NCI-H187 treated with DMSO at 0.1 percent for 48 hours (cell line): ENCODE measurements around the gene RAPGEF4.

Source experiments
- DNase-seq: peaks from one replicate; lab custom pipeline; 2025; lab: John Stamatoyannopoulos, UW

Gene RAPGEF4

DNA sequence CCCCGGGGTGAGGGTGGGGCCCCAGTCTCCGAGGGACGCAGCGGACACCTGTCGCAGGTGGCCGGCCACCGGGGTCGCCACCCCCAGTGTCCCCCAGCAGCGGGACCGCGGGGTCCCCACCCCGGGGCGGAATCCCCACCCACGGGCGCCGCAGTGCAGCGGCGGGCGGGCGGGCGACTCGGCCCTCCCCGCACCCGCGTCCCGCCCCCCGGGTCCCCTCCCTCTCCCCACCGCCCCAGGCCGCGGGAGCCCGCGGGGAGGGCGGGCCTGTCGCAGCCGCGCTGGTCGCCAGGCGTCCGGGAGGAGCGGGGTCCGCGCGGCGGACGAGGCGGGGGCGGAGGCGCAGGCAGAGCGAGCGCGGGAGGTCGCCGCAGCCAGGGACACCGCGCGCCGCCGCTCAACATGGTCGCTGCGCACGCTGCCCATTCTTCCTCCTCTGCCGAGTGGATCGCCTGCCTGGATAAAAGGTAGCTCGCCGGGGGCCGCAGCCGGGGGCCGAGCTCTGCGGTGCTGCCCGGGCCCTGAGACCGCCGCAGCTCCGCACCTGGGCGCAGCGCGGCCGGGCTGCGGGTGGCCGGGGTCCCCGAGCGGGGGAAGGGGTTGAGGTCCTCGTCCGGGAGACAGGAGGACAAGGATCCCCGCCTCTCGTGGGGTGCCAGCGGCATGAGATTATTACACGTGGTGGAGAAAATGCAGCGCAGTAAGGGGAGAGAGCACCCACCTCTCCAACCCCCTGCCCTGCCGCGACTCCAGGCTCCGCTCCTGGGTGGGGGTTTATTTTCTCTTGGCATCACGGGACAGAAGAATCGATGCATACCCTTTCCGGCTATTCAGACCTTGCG lies at the start of gene RAPGEF4:
TSS of gene RAPGEF4 (plus strand) at position 264 of the 842 bp plus-strand sequence. CDS start at position 403, 139 bp downstream.
- no peak for DNase-seq

GRCh38 chr2:172693037-172693436 lies 42.6 kb upstream of the RAPGEF4 start:
- DNase-seq: no peak

DNA sequence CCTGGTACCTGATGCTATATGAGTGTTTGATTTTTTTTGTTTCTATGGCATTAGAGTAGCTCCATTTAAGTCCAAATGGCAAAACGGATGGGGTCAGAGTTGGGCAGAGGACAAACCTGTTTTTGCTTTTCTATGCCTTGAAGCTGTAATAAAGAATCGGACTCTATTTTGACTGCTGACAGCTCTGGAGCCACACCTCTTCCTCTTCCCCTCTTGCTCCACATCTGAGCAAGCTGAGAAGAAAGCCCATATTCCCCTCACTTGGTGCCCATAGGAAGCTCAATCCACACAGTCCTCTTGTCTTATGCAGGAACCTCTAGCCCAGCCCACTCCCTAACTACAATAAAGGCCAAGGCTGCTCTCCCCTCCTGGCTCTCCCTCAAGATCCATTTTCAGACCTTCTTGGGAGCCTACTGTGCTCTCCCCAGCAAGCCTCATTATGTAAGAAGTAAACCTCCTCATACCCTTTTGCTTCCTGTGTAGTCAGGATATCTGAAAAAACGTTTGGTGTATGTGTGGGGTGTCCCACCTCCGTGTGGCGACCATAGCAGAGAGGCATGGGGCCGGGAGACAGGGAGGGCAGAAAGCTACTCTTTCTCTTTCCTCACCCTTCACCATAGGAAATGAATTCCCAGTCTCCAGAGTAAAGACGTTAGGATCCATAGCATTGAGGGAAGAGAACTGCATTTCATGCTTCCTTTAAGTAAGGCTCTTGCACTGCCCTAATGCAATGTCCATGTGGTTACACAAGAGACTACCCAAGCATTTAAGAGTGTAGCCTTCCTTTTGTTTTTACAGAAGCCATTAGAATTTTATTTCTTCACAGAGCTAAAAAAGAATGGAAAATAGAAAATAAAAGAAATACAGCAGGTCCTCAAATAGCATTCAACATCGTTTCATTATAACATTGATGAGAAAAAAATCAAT lies 41.9 kb upstream of the RAPGEF4 start:
- no peak for DNase-seq

DNA sequence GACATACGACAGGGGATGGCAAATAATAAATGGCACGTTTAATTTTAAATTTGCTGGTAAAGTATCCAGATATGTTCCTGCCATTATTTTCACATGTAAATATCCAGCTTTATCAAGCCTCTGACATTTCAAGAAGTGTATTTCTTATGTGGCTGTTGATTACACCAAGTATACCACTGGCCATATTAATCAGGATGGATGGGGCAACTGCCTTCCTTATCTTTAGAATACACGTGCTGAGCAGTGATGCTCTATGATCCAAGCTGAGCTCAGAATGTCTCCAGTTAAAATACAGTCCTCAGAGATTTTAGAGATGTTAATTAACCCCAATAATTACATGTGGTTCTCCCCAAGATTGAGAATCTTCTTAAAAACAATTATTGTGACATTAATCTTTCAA lies 38.3 kb upstream of the RAPGEF4 start:
- DNase-seq: no peak

GRCh38 chr2:172698041-172698863 lies 37.4 kb upstream of the RAPGEF4 start:
- no peak for DNase-seq

GRCh38 chr2:172701250-172701649 lies 34.4 kb upstream of the RAPGEF4 start:
- no peak for DNase-seq

GRCh38 chr2:172702451-172702850 lies 33.2 kb upstream of the RAPGEF4 start:
- DNase-seq: no peak

- DNase-seq: no peak
Observed at GRCh38 chr2:172704072-172704936, 31.3 kb upstream of the RAPGEF4 start.

DNA sequence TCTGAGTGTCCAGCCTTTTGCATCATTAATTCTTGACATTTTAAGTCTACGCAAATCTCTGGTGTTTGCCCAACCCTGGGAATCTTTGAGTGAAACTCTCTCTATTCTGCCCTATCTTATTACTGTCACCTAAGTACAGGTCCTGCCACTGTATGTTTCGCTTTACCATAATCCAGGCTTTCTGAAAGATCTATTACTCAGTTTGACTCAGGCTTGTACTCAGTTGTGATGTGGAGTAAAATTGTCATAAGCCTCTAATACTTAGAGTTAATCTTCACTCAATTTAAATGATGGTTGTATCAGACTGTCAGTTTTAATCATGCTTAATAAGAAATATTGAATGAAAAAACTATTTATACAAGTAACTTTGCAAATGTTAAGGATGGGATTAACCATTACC lies 30.3 kb upstream of the RAPGEF4 start:
- DNase-seq: no peak

GRCh38 chr2:172708247-172708646 lies 27.4 kb upstream of the RAPGEF4 start:
- DNase-seq: no peak

DNA sequence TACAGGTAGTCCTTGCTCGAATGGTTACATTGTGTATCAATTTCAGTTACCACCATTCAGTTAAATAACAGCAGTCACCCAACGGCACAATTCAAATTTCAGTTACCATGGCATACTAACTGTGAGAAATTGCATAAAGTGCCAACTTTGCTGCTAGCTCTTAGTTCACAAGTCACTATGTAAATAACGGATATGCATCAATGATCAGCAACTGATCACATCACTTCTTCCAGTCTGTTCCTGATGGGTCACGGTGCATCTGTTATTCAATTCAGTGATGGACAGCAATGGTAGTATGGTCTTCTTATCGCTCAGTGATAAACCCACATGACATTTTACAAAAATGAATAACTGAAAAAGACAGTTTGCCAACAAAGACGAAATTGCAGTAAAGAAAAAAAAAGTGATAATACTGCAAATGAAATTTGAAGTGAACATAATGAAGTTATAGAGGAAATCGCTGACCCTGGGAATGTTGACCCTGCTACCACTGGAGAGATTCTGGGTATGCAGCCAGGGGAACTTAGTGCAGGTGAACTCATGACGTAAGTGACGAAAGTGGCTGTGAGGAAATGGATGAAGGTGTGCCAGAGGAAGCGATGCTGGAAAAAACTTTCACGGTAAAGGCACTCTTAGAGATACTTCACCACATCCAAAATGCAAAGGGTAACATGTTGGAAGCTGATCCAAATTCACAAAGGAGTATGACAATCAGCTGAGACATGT lies 25.9 kb upstream of the RAPGEF4 start:
- no peak for DNase-seq

DNA sequence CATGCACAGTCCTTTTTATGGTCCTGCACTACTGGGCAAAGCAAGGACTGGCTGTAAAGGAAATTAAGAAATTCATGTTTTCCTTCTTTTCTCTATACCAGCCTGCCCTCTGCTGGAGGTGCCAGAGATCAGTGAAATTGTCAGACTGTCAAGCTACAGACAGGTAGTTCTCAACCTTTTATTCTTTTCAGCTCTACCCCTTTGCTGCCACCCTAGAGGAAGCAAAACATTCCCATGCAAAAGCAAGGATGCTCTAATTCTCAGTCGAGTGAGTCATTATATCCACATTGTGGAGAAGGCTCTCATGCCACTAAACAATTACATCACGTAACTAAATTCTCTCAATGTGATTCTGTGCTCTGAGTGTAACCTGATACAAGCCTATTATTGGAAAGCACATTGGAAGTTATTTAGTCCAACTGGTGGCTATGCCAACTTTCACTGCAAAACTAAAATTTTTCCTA lies 25.0 kb upstream of the RAPGEF4 start:
- no peak for DNase-seq

DNA sequence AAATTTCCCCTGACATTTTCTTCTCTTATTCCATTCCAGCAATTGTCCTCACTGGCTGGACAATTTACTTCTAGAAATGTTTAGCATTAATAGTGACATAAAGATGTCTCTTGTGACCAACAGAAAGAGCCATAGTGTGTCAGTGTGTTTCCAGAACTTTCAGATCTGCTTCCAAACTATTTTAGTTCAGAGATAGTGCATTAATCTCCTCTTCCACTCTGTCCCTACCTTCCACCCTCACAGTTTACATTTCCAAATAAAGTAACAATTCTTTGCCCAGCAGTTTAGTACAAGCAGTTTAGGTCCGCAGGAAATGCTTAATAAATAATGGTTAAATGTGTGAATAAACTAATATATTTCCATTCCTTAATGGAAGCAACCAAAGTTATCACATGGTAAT lies 24.5 kb upstream of the RAPGEF4 start:
- no peak for DNase-seq

DNA sequence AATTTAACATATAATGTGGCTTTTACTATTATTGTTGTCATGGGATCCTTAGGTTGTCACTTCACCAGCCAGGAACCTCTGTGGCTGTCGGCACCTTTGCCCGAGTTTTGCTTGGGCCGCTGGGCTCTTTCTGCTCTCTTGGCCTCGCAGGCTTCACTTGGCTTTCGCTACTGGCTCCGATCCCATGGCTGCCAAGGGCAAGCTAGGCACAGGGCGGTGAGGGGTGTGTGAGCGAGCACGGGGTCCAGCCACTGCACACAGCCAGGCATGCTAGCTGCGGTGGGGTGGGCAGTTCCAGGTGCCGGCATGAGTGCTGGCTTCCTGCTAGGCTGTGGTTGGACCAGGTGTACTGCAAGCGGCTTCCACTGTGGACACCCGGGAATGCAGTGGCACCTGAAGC lies 23.4 kb upstream of the RAPGEF4 start:
- DNase-seq: no peak

- DNase-seq: no peak
Observed at GRCh38 chr2:172713365-172713875, 22.2 kb upstream of the RAPGEF4 start.

DNA sequence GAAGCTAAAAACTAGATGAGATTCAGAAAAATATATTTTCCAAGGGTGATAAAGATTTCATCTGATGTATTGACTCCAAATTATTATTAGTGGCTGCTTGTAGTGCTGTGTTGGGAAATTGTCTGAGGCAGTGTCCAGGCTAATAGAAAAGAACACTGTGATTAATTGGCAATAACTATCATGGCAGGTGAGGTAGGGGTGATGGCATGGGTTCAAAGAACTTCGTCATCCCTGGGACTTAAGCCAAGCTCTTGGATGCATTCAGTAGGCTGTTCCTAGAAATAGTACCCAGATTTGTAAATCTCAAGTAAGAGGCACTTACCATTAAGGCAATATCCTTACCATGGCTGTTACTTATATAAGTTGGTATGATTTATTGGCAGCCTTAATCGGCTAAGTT lies 13.2 kb upstream of the RAPGEF4 start:
- no peak for DNase-seq

DNA sequence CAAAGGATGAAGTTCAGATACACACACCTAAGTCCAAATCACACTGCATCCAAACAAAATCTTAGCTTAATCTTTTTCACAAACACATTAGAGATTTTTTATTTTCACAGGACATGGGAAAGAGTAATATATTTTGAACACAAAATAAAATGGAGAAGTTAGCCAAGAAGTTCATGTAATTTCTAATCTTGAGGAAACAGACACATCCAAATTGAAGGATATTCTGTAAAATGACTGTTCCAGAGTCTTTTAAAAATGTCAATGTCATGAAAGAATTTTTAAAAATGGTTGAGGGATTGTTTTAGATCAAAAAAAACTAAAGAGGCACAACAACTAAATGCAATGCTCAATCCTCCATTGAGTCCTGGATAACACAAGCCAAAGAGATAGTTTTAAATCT lies 12.4 kb upstream of the RAPGEF4 start:
- DNase-seq: no peak

DNA sequence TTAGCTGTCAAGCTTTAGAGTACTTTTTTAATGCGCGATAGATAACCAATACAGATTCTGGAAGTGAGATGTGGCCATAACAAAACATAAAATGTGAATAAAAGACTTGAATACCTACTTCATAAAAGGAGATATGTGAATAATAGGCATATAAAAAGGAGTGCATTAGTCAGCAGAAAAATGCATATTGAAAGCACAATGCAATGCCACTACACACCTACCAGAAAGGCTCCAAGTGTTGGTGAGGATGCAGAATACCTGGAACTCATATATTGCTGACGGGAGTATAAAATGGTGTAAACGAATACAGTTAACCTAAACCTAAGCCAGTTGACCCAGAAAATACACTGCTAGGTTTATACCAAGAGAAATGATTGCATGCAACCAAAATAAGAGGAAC lies 10.9 kb upstream of the RAPGEF4 start:
- DNase-seq: no peak

GRCh38 chr2:172725284-172725683 lies 10.4 kb upstream of the RAPGEF4 start:
- no peak for DNase-seq

DNA sequence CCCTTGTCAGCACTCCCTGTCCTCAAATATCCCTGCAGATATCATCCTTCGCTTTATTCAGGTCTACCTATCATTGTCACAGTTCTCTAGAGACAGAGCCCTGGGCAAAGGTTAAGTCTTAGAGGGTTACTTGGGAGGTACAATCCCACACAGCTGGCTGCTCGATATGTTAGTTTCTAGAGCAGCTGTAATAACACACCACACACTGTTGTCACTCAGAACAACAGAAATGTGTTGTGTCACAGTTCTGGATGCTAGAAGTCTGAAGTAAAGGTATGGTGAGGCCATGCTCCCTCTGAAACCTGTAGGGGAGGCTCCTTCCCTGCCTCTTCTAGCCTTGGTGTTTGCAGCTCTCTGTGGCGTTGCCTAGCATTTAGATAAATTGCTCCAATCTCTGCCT lies 9.9 kb upstream of the RAPGEF4 start:
- DNase-seq: no peak
